GM12878 (cell line): ENCODE data around the gene TDRD7. TPM values are rescaled to one million over a fixed set of nuclear protein-coding genes. Genes with fewer than 3 reads are reported as not detected.
A peak's percentile ranks its signal among the peaks of the same experiment; 100 is the strongest.

Experiments used
- ASH2L ChIP-seq: fragments of 300-600, 200-600 bp; sonication (generic); IDR thresholded peaks from 2 replicates; pipeline ENCODE4 v1.6.1; 2017; ENCODE audit warnings: low read depth, mild to moderate bottlenecking, borderline replicate concordance
- BACH1 ChIP-seq: fragments of 450-650 bp; IDR thresholded peaks from 2 replicates; pipeline ENCODE4 v1.6.1; 2017; ENCODE audit warnings: mild to moderate bottlenecking, borderline replicate concordance
- BCL11A ChIP-seq: IDR thresholded peaks from 2 replicates; pipeline ENCODE4 v1.6.1; 2011; ENCODE audit warnings: low read depth, low read length
- CBX5 ChIP-seq: sonication (generic); IDR thresholded peaks from 2 replicates; pipeline ENCODE4 v1.6.1; 2016; ENCODE audit warnings: low read depth, moderate library complexity, mild to moderate bottlenecking, inconsistent platforms
- CREB1 ChIP-seq: IDR thresholded peaks from 2 replicates; pipeline ENCODE4 v1.6.1; 2012; ENCODE audit warnings: low read depth, mild to moderate bottlenecking, inconsistent platforms
- EED ChIP-seq: sonication (generic); IDR thresholded peaks from 2 replicates; pipeline ENCODE4 v1.6.1; 2016; ENCODE audit warnings: antibody characterized with exemption, low read depth
- EZH2 ChIP-seq: IDR thresholded peaks from 2 replicates; pipeline ENCODE4 v1.6.1; 2012; ENCODE audit warnings: low read depth, mild to moderate bottlenecking, control low read depth, inconsistent platforms, low read length, borderline replicate concordance; ENCODE audit not compliant: control insufficient read depth
- IKZF2 ChIP-seq, 2 experiments: fragments of 450-650 bp; IDR thresholded peaks; 2 replicates each; pipeline ENCODE4 v1.6.1; 2017; ENCODE audit warnings: mild to moderate bottlenecking in 2 of 2, moderate library complexity in 2 of 2
- MTA3 ChIP-seq: IDR thresholded peaks from 2 replicates; pipeline ENCODE4 v1.6.1; 2012; ENCODE audit warnings: low read length, inconsistent platforms, borderline replicate concordance
- NR2C2 ChIP-seq: IDR thresholded peaks from 2 replicates; pipeline ENCODE4 v1.6.1; 2011; ENCODE audit warnings: borderline replicate concordance, low read depth; ENCODE audit not compliant: control insufficient read depth, insufficient read length
- RAD21 ChIP-seq: IDR thresholded peaks from 2 replicates; pipeline ENCODE4 v1.6.1; 2011; ENCODE audit warnings: mild to moderate bottlenecking, low read depth, low read length, moderate library complexity; ENCODE audit not compliant: insufficient read depth
- SMC3 ChIP-seq: IDR thresholded peaks from 2 replicates; pipeline ENCODE4 v1.6.1; 2011; ENCODE audit warnings: low read length, improper control_type of control experiment, borderline replicate concordance
- SUPT20H ChIP-seq: IDR thresholded peaks from 2 replicates; pipeline ENCODE4 v1.6.1; 2011; ENCODE audit warnings: low read depth, mild to moderate bottlenecking, low read length, moderate library complexity, borderline replicate concordance; ENCODE audit not compliant: control insufficient read depth
- TCF7 ChIP-seq: IDR thresholded peaks from 2 replicates; pipeline ENCODE4 v1.6.1; 2014; ENCODE audit warnings: antibody characterized with exemption, borderline replicate concordance
- ZNF274 ChIP-seq: IDR thresholded peaks from one replicate; pipeline ENCODE4 v1.8.0; 2011; ENCODE audit not compliant: insufficient read length, insufficient read depth
- ZNF622 ChIP-seq: fragments of 450-650 bp; IDR thresholded peaks from 2 replicates; pipeline ENCODE4 v1.6.1; 2017; ENCODE audit warnings: mild to moderate bottlenecking, inconsistent platforms
- polyA plus RNA-seq, 11 experiments: library from polyadenylated mRNA; depleted of rRNA in 4 of 11; unstranded in 6 of 11; stranded (reverse) in 5 of 11; fragments of >200 nt; fragmentation: Nextera tagmentation in 4 of 11; fragmentation: Illumina TruSeq in 1 of 11; extraction: Ambion mirVana in 4 of 11; extraction: Trizol in 1 of 11; gene quantifications; 1 replicate in 1 of 11; 2 replicates in 10 of 11; pipeline versions ENCODE4 v1.2.1 to v1.2.3, GENCODE V29; 2011 to 2016; ENCODE audit warnings: inconsistent platforms in 2 of 11, missing spikeins in 2 of 11, low read depth in 1 of 11
- total RNA-seq, 4 experiments: library from RNA; depleted of rRNA in 3 of 4; stranded (reverse); fragments of >200 nt in 3 of 4; fragmentation: Illumina TruSeq in 1 of 4; extraction: Trizol in 1 of 4; gene quantifications; 2 replicates each; pipeline versions ENCODE4 v1.2.1 to v1.2.3, GENCODE V29; 2013 to 2021
- TF ChIP-seq, protein P1 (sequence below): fragments of 450-650 bp; IDR thresholded peaks from 2 replicates; pipeline ENCODE4 v1.6.1; 2017; ENCODE audit warnings: mild to moderate bottlenecking, low read depth, inconsistent platforms; ENCODE audit not compliant: poor library complexity, severe bottlenecking
- TF ChIP-seq, protein P2 (sequence below): IDR thresholded peaks from 2 replicates; pipeline ENCODE4 v1.6.1; 2012; ENCODE audit warnings: low read depth, low read length, improper control_type of control experiment
- TF ChIP-seq, protein P3 (sequence below): fragments of 450-650 bp; IDR thresholded peaks from 2 replicates; pipeline ENCODE4 v1.6.1; 2016; ENCODE audit warnings: mild to moderate bottlenecking, moderate library complexity, borderline replicate concordance
- TF ChIP-seq, protein P4 (sequence below): fragments of 450-650 bp; IDR thresholded peaks from 2 replicates; pipeline ENCODE4 v1.6.1; 2016; ENCODE audit warnings: mild to moderate bottlenecking

The TDRD7 gene
- total and polyA plus RNA-seq, 10 of the 15 experiments (the other 5 are each of a cell fraction or from before 2014, with no cell fraction given) = 5.7 to 26.4 (median 16.2) TPM

DNA sequence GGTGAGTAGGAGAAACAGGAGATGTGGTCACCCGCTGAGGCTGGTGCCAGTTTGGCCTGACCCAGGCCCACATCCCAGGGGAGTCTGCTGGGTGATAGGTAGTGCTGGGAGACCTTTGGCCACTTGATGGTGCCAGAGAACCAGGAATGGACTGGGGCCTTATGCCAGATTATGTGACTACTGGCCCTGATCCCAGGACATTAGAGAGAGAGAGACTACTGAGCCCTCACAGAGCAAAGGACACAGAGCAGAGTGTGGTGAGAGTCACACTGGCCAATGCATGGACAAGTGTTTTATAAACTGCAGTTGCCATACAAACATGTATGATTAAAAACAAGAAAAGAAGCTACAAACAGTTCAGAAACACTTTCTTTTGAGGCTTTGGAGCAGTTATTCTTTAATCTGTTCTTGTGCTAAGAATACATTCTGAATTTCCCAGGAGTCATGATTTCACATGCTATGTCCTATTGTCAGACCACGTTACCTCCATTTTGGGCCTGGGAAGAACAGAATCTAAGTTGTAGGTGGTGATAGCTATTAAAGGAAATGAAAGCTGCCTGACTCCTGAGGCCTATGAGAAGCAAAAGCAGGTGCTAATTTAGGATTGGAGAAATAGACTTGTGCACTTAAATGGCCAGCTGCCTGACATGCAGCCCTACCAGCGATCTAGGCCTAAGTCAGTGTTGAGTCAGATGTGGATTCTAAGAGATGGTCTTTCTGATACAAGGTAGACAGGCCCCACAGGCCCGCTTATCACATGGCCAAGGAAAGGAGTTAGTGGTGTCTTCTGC is 57.0 kb downstream of the TDRD7 start (continued):
- TF ChIP-seq TCF7 (no peak), ASH2L (no peak), NR2C2 (no peak), EED (no peak; the same call in 1 of the 2 replicates), IKZF2 (IDR thresholded peaks at IDR 0.05) (no peak), CBX5 (no peak), BCL11A (no peak), SUPT20H (no peak), BACH1 (no peak), SMC3 (peak; percentile 90), MTA3 (no peak), ZNF622 (no peak), CREB1 (0 out of 2 replicates have a peak, but pooled peaks have one; percentile 20), ZNF274 (no peak), RAD21 (peak; percentile 97), EZH2 (no peak)
- TF ChIP-seq, protein P1, sequence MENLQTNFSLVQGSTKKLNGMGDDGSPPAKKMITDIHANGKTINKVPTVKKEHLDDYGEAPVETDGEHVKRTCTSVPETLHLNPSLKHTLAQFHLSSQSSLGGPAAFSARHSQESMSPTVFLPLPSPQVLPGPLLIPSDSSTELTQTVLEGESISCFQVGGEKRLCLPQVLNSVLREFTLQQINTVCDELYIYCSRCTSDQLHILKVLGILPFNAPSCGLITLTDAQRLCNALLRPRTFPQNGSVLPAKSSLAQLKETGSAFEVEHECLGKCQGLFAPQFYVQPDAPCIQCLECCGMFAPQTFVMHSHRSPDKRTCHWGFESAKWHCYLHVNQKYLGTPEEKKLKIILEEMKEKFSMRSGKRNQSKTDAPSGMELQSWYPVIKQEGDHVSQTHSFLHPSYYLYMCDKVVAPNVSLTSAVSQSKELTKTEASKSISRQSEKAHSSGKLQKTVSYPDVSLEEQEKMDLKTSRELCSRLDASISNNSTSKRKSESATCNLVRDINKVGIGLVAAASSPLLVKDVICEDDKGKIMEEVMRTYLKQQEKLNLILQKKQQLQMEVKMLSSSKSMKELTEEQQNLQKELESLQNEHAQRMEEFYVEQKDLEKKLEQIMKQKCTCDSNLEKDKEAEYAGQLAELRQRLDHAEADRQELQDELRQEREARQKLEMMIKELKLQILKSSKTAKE = peak; percentile 35
- TF ChIP-seq, protein P2, sequence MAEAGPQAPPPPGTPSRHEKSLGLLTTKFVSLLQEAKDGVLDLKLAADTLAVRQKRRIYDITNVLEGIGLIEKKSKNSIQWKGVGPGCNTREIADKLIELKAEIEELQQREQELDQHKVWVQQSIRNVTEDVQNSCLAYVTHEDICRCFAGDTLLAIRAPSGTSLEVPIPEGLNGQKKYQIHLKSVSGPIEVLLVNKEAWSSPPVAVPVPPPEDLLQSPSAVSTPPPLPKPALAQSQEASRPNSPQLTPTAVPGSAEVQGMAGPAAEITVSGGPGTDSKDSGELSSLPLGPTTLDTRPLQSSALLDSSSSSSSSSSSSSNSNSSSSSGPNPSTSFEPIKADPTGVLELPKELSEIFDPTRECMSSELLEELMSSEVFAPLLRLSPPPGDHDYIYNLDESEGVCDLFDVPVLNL = no peak
- TF ChIP-seq, protein P3, sequence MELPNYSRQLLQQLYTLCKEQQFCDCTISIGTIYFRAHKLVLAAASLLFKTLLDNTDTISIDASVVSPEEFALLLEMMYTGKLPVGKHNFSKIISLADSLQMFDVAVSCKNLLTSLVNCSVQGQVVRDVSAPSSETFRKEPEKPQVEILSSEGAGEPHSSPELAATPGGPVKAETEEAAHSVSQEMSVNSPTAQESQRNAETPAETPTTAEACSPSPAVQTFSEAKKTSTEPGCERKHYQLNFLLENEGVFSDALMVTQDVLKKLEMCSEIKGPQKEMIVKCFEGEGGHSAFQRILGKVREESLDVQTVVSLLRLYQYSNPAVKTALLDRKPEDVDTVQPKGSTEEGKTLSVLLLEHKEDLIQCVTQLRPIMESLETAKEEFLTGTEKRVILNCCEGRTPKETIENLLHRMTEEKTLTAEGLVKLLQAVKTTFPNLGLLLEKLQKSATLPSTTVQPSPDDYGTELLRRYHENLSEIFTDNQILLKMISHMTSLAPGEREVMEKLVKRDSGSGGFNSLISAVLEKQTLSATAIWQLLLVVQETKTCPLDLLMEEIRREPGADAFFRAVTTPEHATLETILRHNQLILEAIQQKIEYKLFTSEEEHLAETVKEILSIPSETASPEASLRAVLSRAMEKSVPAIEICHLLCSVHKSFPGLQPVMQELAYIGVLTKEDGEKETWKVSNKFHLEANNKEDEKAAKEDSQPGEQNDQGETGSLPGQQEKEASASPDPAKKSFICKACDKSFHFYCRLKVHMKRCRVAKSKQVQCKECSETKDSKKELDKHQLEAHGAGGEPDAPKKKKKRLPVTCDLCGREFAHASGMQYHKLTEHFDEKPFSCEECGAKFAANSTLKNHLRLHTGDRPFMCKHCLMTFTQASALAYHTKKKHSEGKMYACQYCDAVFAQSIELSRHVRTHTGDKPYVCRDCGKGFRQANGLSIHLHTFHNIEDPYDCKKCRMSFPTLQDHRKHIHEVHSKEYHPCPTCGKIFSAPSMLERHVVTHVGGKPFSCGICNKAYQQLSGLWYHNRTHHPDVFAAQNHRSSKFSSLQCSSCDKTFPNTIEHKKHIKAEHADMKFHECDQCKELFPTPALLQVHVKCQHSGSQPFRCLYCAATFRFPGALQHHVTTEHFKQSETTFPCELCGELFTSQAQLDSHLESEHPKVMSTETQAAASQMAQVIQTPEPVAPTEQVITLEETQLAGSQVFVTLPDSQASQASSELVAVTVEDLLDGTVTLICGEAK = no peak
- TF ChIP-seq, protein P4, sequence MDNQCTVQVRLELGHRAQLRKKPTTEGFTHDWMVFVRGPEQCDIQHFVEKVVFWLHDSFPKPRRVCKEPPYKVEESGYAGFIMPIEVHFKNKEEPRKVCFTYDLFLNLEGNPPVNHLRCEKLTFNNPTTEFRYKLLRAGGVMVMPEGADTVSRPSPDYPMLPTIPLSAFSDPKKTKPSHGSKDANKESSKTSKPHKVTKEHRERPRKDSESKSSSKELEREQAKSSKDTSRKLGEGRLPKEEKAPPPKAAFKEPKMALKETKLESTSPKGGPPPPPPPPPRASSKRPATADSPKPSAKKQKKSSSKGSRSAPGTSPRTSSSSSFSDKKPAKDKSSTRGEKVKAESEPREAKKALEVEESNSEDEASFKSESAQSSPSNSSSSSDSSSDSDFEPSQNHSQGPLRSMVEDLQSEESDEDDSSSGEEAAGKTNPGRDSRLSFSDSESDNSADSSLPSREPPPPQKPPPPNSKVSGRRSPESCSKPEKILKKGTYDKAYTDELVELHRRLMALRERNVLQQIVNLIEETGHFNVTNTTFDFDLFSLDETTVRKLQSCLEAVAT = no peak
